Right atrium auricular region (tissue), 2 donors: ENCODE measurements around the gene CNTN2. TPM values are rescaled to one million over a fixed set of nuclear protein-coding genes. Genes with fewer than 3 reads are reported as not detected.

Experiments
- DNase-seq: peaks from one replicate; pipeline ENCODE4 v3.0.0-alpha.2; 2019; ENCODE audit warnings: low spot score
- H3K27ac ChIP-seq, 2 donors: fragments of 200-600 bp; sonication (generic); 1 replicate in 1 of 2; 2 replicates in 1 of 2; pipeline ENCODE4 v1.5.1; 2016 to 2019
- H3K27me3 ChIP-seq, 2 donors: fragments of 200-600 bp; sonication (generic); one replicate each; pipeline versions ENCODE4 v1.5.1 to v1.6.0; 2017 to 2019
- H3K36me3 ChIP-seq: fragments of 200-600 bp; sonication (generic); one replicate; pipeline ENCODE4 v1.5.1; 2016
- H3K4me1 ChIP-seq, 2 donors: fragments of 200-600 bp; sonication (generic); one replicate each; pipeline versions ENCODE4 v1.5.1 to v1.6.0; 2017 to 2019
- H3K4me3 ChIP-seq, 2 donors: fragments of 200-600 bp; sonication (generic); 1 replicate in 1 of 2; 2 replicates in 1 of 2; pipeline ENCODE4 v1.5.1; 2017 to 2019; ENCODE audit warnings: mild to moderate bottlenecking in 1 of 2, moderate library complexity in 1 of 2
- H3K9me3 ChIP-seq, 2 donors: fragments of 200-600 bp; sonication (generic); one replicate each; pipeline ENCODE4 v1.5.1; 2019
- CTCF ChIP-seq, 2 donors: fragments of 200-600 bp; sonication (generic); IDR thresholded peaks; one replicate each; pipeline ENCODE4 v1.5.1; 2019; ENCODE audit warnings: antibody characterized with exemption in 2 of 2
- total RNA-seq, 2 donors: library from RNA; depleted of rRNA; stranded (reverse); fragments of >200 nt; gene quantifications; one replicate each; pipeline ENCODE4 v1.1.0, GENCODE V29; 2016

CNTN2 gene
- total RNA-seq, 2 donors from 2014 or later = 0.41 to 0.67 TPM

GRCh38 chr1:205066141-205066818 is 23.3 kb downstream of the CNTN2 start:
- no peak for TF ChIP-seq CTCF (IDR thresholded peaks at IDR 0.05)
- Histone ChIP-seq H3K27me3 (no peaks in the 10 kb centered on the region), H3K4me3 (no peak overlapping the region), H3K36me3 (no peaks in the 10 kb centered on the region), H3K4me1 (peaks cover 0 to 13% of the 10 kb centered on the region in 2 donors), H3K27ac (no peak overlapping the region), H3K9me3 (no peaks in the 10 kb centered on the region)
- no peak for DNase-seq

- no peak overlapping the region for H3K4me3 ChIP-seq
- DNase-seq = no peak
- peaks cover 0 to 6% of the 10 kb centered on the region in 2 donors for H3K4me1 ChIP-seq
- no peaks in the 10 kb centered on the region for H3K9me3 ChIP-seq
- no peak for TF ChIP-seq CTCF (IDR thresholded peaks at IDR 0.05)
- no peak overlapping the region for H3K27ac ChIP-seq
- no peaks in the 10 kb centered on the region for H3K27me3 ChIP-seq
- no peaks in the 10 kb centered on the region for H3K36me3 ChIP-seq
Measured at GRCh38 chr1:205067031-205067430, 24.0 kb downstream of the CNTN2 start.

- Histone ChIP-seq H3K4me1 (peaks cover 0 to 6% of the 10 kb centered on the region in 2 donors), H3K27ac (no peak overlapping the region), H3K27me3 (no peaks in the 10 kb centered on the region), H3K9me3 (no peaks in the 10 kb centered on the region), H3K4me3 (no peak overlapping the region), H3K36me3 (no peaks in the 10 kb centered on the region)
- TF ChIP-seq CTCF (IDR thresholded peaks at IDR 0.05) = no peak
- DNase-seq = no peak
Measured at GRCh38 chr1:205068001-205068400, 25.0 kb downstream of the CNTN2 start.

GRCh38 chr1:205068457-205069040 is 25.5 kb downstream of the CNTN2 start:
- Histone ChIP-seq H3K4me3 (no peak overlapping the region), H3K9me3 (no peaks in the 10 kb centered on the region), H3K4me1 (peaks cover 0 to 6% of the 10 kb centered on the region in 2 donors), H3K27me3 (no peaks in the 10 kb centered on the region), H3K36me3 (no peaks in the 10 kb centered on the region), H3K27ac (no peak overlapping the region)
- TF ChIP-seq CTCF (IDR thresholded peaks at IDR 0.05) = no peak
- no peak for DNase-seq

- H3K9me3 ChIP-seq = no peaks in the 10 kb centered on the region
- no peak overlapping the region for H3K27ac ChIP-seq
- H3K4me3 ChIP-seq = no peak overlapping the region
- no peak for DNase-seq
- no peaks in the 10 kb centered on the region for H3K27me3 ChIP-seq
- H3K36me3 ChIP-seq = no peaks in the 10 kb centered on the region
- no peak for TF ChIP-seq CTCF (IDR thresholded peaks at IDR 0.05)
- H3K4me1 ChIP-seq = peaks cover 0 to 6% of the 10 kb centered on the region in 2 donors
Measured at GRCh38 chr1:205069371-205070125, 26.5 kb downstream of the CNTN2 start.
